AG04450 (cell line): Measurements from ENCODE around the gene CDIP1. TPM values are rescaled to one million over a fixed set of nuclear protein-coding genes. Genes with fewer than 3 reads are reported as not detected.

Experiments used
- CTCF ChIA-PET: fragments of 300-600, 350-600 bp; formaldehyde crosslinking; extraction: SDS; loops from one replicate; lab custom pipeline; 2022; ENCODE audit warnings: antibody characterized with exemption, inconsistent platforms; lab: Charles Lee
- POLR2A ChIA-PET: fragments of 350-600 bp; formaldehyde crosslinking; extraction: SDS; loops from one replicate; lab custom pipeline; 2021; ENCODE audit warnings: antibody characterized with exemption, inconsistent platforms; lab: Yijun Ruan, JAX
- DNase-seq: peaks from one replicate; pipeline ENCODE4 v3.0.0-alpha.2; 2011; ENCODE audit warnings: low read depth, low spot score
- H3K27ac ChIP-seq: one replicate; pipeline ENCODE4 v1.5.1; 2012; ENCODE audit warnings: low read depth, low read length, control low read depth
- H3K27me3 ChIP-seq: one replicate; pipeline ENCODE4 v1.6.0; 2012; ENCODE audit warnings: low read length; ENCODE audit not compliant: control insufficient read depth, insufficient read depth
- H3K4me3 ChIP-seq: 2 replicates; pipeline ENCODE4 v1.5.1; 2011; ENCODE audit warnings: mild to moderate bottlenecking, low read depth, low read length, control low read depth
- H3K9me3 ChIP-seq: 2 replicates; pipeline ENCODE4 v1.5.1; 2012; ENCODE audit warnings: low read length; ENCODE audit not compliant: control insufficient read depth, insufficient read depth
- CTCF ChIP-seq: IDR thresholded peaks from 2 replicates; pipeline ENCODE4 v1.5.1; 2011; ENCODE audit warnings: low read depth, low read length, control low read depth, inconsistent platforms
- polyA plus RNA-seq: library from polyadenylated mRNA; depleted of rRNA; stranded (reverse); fragments of >200 nt; gene quantifications from 2 replicates; pipeline ENCODE4 v1.2.3, GENCODE V29; 2011

CDIP1 gene
- polyA plus RNA-seq, 1 experiment = 12.2 TPM

- DNase-seq = no peak
- no peak for TF ChIP-seq CTCF
- Histone ChIP-seq H3K4me3 (no peak overlapping the region), H3K27ac (no peak overlapping the region), H3K9me3 (peaks cover 12% of the 10 kb centered on the region), H3K27me3 (no peaks in the 10 kb centered on the region)
- POLR2A ChIA-PET = no interaction called here
- CTCF ChIA-PET = interaction anchor here (0.6 kb wide), 2 partner anchors 33 to 75 kb away, joined by 3 read pairs; no protein-coding TSS in a partner anchor
Observed at GRCh38 chr16:4472880-4473279, 65.7 kb downstream of the CDIP1 start.

DNA sequence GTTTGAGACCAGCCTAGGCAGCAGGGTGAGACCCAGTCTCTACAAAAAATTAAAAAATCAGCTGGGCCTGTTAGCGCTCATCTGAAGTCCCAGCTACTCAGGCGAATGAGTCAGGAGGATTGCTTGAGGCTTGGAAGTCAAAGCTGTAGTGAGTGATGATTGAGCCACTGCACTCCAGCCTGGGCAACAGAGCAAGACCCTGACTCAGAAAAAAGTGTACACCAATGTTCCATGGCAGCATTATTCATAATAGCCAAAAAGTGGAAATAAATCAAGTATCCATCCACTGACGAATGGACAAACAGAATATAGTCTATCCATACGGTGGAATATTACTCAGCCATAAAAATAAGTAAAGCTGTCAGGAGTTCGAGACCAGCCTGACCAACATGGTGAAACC, 66.7 kb downstream of the CDIP1 start:
- Histone ChIP-seq H3K4me3 (no peak overlapping the region), H3K27me3 (no peaks in the 10 kb centered on the region), H3K9me3 (peaks cover 12% of the 10 kb centered on the region), H3K27ac (no peak overlapping the region)
- no peak for TF ChIP-seq CTCF
- no peak for DNase-seq
- CTCF ChIA-PET = no interaction called here
- POLR2A ChIA-PET = no interaction called here

GRCh38 chr16:4468972-4469371, 69.6 kb downstream of the CDIP1 start:
- CTCF ChIA-PET = no interaction called here
- H3K9me3 ChIP-seq = no peaks in the 10 kb centered on the region; the same call in 1 of the 2 replicates
- no peaks in the 10 kb centered on the region for H3K27me3 ChIP-seq
- POLR2A ChIA-PET = no interaction called here
- no peak overlapping the region for H3K4me3 ChIP-seq
- no peak for DNase-seq
- TF ChIP-seq CTCF = no peak
- no peak overlapping the region for H3K27ac ChIP-seq

DNA sequence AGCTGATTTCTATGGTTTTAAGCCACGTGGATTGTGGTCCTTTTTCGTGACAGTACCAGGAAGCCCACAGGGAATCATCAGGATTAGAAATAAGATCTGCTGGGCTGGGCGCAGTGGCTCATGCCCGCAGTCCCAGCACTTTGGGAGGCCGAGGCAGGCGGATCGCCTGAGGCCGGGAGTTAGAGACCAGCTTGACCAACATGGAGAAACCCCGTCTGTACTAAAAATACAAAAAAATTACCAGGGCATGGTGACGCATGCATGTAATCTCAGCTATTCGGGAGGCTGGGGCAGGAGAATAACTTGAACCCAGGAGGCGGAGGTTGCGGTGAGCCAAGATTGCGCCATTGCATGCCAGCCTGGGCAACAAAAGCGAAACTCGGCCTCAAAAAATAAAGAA, 70.7 kb downstream of the CDIP1 start:
- POLR2A ChIA-PET = no interaction called here
- no peak for DNase-seq
- Histone ChIP-seq H3K9me3 (no peaks in the 10 kb centered on the region; the same call in 1 of the 2 replicates), H3K4me3 (no peak overlapping the region), H3K27me3 (no peaks in the 10 kb centered on the region), H3K27ac (no peak overlapping the region)
- CTCF ChIA-PET = no interaction called here
- TF ChIP-seq CTCF = no peak

GRCh38 chr16:4465977-4466779, 72.4 kb downstream of the CDIP1 start:
- DNase-seq = no peak
- Histone ChIP-seq H3K9me3 (no peaks in the 10 kb centered on the region; the same call in 1 of the 2 replicates), H3K4me3 (no peak overlapping the region), H3K27ac (no peak overlapping the region), H3K27me3 (no peaks in the 10 kb centered on the region)
- CTCF ChIA-PET = no interaction called here
- POLR2A ChIA-PET = no interaction called here
- no peak for TF ChIP-seq CTCF
